NCI-H345 treated with DMSO at 0.1 percent for 48 hours (cell line): ENCODE data around the gene CHRM1.

Experiments used
- DNase-seq: peaks from one replicate; lab custom pipeline; 2025; ENCODE audit not compliant: unreplicated experiment; lab: John Stamatoyannopoulos, UW

The CHRM1 gene

GRCh38 chr11:62926680-62927455 is 5.7 kb upstream of the CHRM1 start:
- no peak for DNase-seq

- DNase-seq = no peak
Observed at GRCh38 chr11:62925745-62926679, 4.8 kb upstream of the CHRM1 start.

GRCh38 chr11:62925308-62925707 is 4.1 kb upstream of the CHRM1 start:
- DNase-seq = no peak

- DNase-seq = no peak
Observed at GRCh38 chr11:62923601-62924411, 2.6 kb upstream of the CHRM1 start.

DNA sequence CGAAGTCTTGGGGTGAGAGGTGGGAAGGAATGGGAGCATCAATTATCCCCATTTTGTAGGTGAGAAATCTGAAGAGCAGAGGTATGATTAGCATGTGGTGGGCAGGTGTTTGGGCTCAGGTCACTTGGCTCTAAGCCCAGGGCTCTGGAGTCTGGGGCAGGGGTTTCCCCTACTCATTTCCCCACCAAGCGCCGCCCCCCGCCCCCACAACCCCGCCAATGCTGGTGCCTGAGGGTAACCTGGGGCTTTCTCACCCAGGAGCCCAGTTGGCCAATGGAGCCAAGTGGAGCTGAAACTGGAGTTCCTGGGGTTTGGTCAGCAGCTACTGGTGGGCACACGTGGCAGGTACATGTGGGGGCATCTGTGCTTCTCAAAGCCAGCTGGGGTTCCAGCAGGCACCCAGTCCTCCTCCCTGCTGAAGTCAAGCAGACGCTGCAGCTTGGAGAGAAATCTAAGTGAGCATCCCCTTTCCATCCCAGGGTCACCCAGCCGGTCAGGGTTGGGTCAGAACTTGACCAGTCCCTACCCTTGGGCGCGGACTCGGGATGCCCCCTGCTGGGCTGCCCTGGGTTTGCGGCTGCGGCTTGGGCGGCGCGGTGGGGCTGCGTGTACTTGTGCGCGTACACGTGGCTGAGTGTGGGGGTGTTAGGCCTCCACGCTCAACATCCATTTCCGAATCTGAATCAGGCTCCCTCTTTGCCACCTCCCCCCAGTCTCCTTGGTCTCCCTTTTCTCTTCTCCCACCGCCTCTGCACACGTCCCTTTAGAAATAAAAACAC is 1.7 kb upstream of the CHRM1 start:
- no peak for DNase-seq

GRCh38 chr11:62922189-62922589 is 1.0 kb upstream of the CHRM1 start:
- DNase-seq = no peak

- peak; percentile 21 for DNase-seq
Observed at GRCh38 chr11:62921573-62922188, 518 bp upstream of the CHRM1 start.

DNA sequence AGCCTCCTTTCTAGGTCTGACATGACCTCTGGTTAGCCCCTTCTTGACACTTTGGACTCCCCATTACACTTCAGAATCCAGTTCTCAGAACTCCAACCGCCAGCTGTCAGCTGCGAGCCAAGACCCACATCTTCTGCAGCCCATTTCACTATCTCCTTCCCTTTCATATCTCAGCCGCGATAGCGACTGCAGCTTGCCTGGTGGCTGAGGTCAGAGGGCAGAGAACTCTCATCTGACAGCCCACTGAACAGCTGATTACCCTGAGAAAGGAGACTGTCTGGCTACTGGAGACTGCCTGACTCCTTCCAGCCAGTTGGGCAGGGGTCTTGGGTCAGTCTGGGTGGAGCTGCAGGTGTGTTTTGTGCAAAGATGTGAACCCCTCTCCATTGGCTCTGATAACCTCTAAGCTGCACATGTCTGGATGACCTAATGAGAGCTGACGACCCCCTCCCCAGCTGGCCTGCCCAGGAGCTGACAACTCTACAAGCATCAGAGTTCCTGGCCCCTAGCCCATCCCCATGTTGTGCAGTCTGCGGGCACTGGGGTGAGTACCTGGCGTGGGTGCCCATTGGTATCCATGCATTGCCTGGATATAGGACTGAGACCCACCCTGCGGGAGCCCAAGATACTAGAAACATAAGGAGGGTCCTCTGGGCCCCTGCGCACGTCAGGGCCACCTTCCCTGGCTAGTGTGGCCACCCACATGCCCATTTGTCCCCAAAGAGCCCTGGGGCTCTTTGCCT is 1.1 kb downstream of the CHRM1 start:
- no peak for DNase-seq

- DNase-seq = no peak
Observed at GRCh38 chr11:62919476-62919875, 1.7 kb downstream of the CHRM1 start.

GRCh38 chr11:62918531-62918930 is 2.6 kb downstream of the CHRM1 start:
- no peak for DNase-seq

DNA sequence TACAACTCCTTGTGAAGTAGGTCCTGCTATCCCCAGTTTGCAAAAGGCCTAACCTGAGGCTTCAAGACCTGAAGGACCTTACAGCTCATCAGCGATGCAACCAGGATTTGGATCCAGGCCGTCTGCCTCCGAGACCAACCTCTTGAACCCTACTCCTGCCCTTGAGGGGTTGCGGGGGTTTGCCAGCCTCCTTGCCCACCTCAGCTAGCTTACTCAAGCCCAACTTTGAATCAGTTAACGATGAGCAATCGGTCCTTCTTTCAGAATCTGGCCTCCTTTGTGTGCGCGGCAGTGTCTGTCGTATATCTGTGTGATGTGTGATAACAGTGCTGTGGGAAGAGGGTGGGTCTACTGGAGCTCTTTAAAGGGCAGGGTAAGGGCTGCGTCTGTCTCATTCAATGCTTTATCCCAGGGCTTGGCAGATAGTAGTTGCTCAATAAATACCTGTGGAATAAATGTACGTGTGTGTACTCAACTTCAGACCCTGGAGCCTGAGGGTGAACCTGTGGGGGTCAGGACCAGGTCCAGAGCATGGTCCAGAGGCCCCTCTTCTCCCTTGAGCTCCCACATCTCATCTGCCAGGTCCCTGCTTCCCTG is 3.2 kb downstream of the CHRM1 start:
- DNase-seq = no peak

DNA sequence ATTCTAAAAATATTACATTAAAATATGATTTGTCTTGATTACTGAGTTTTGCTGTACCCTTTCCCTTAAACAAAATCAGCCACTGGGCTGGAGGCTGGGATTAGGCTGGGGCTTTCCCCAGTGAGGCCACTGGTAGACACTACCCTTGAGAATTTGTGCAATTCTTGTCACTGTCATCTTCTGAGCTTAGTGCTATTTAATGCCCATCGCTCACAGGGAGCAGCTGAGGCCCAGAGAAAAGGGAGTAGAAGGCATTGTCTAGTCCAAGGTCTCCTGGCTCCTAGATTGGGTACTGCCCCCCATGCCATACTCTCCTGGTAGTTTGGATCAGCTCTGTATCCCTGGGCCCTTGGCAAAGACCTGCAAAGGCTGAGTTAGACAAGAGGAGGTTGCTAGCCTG is 6.7 kb downstream of the CHRM1 start:
- DNase-seq = no peak

DNA sequence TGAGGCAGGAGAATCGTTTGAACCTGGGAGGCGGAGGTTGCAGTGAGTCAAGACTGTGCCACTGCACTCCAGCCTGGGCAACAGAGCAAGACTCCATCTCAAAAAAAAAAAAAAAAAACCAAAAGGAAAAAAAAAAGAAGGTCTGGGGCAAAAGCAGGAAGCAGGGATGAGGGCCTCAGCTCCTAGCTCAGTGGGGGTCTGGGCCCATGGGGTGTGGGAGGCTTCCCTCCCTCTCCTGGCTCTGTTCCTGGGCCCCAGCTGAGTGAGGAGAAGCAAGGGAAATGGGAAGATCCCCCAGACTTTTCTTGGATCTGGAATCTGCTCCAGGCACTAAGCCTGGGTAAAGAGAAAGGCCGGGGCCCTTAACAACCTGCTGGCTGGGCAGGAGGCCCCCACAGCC is 8.9 kb downstream of the CHRM1 start:
- no peak for DNase-seq

DNA sequence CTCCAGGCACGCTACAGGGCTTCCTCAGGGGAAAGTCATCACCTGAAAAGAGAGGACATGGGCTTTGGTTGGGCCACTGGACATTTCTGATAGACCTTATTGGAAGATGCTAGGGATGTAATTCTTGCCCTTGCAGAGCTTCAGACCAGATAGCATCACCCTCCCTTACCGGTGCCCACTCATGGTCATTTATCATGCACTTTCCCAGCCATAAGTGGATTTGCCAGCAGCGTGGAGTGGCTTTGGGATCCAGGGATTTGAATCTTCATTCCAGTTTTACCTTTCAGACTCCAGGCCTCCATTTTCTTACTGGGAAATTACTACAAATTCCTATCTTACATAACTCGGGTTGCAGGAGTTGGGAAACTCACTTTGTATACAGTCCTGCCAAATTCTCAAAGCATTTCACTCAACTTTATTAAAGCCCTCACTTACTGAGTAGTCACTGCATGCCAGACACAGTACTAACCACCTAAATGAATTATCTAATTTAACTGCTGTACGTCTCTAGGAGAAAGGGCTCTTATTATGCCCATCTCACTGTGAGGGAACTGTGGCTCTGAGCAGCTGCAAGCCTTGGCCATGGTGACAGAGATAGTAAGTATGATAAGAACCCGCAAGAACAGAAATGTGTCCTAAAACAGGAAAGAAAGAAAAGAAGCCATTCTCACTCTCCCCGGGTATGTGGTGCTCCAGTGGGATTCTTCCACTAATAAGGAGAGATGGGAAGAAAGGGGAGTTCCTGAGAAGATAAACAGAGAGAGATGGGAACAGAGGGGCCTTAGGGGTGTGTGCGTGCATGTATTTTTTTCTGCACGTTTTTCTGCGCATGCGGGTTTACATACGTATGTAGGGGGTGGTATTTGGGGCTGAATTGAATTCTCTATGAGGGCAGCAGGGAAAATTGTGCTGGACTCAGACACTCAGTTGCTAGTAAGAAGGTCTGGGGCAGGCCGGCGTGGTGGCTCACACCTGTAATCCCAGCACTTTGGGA is 9.7 kb downstream of the CHRM1 start:
- no peak for DNase-seq

- DNase-seq = no peak
Observed at GRCh38 chr11:62910141-62910882, 10.9 kb downstream of the CHRM1 start.

- DNase-seq = no peak
Observed at GRCh38 chr11:62909107-62909894, 11.9 kb downstream of the CHRM1 start.
